Measurements from ENCODE around the gene DCAF15.

Gene DCAF15

DNA sequence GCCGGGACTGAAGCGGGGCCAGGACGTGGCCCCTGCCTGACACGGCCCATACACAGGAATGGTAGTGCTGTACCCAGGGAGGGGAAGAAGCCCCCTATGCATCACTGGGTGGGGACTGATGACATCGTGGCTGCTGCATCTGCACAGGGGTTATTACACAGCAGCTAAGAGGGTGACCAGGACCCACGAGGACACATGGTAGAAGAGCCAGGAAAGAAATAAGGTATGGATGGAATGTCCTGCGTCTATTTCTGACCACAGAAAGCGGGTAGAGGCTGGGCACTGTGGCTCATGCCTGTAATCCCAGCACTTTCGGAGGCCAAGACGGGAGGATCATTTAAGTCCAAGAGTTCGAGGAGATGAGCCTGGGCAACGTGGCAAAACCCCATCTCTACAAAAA lies 24.1 kb downstream of the DCAF15 start:
- DNase-seq (ENCODE audit: low read depth in 2 of 2): no peak

DNA sequence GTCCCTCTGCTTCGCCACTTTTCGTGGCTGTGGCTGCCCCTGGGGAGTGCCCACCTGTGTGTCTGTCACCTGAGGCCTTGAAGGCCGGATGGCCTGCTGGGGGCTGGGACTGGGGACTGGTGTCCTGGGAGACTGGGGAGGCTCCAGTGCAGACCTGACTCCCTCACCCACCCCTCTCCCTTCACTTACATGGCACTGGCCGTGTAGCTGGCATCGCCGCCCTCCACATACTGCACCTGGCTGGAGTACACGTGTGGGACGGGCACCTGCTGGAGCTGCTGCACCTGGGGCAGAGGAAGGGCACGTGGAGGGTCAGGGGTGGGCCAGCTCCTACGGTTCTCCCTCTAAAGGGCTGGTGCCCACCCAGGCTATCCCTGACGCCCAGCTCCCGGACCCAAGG lies 25.5 kb downstream of the DCAF15 start:
- DNase-seq (ENCODE audit: low read depth in 2 of 2): no peak

- no peak for DNase-seq (ENCODE audit: low read depth in 2 of 2)
These were observed 26.3 kb downstream of the DCAF15 start for GRCh38 chr19:13978351-13979243.

DNA sequence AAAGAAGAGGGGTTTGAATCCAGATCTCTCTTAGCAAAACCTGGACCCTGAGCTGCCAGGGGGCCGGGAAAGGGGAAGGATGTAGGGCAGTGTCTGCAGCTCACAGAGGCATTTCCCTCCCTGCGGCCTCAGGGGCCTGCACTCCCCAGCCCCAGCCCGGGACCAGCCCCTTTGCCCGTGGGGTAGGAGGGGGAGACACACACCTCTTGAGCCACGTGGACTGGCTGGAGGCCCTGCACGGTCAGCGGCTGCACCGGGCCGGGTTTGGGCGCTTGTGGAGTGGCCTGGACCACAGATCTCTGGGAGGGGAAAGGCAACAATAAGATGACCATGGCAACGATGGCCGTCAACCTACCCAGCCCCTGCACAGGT lies 26.9 kb downstream of the DCAF15 start:
- DNase-seq (ENCODE audit: low read depth in 2 of 2): no peak

- no peak for DNase-seq (ENCODE audit: low read depth in 2 of 2)
These were observed 27.4 kb downstream of the DCAF15 start for GRCh38 chr19:13979686-13980085.

DNA sequence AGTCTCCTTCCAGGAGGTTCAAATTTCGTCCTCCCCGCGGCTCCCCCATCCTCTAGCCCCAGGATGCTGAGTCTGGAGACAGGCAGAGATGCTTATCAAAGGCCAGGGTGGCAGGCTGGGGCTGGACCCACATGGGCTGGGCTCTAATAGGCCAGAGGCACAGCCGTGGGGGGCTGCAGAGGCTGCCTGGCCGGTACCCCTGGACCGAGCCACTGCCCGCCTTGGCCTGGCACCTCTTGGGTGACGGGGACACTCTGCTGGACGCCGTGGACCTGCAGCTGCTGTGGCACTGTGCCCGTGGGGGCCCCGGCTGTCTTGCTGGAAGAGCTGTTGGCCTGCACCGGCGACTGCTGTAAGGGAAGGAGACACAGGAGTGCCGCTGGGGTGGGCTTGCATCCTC lies 28.0 kb downstream of the DCAF15 start:
- DNase-seq (ENCODE audit: low read depth in 2 of 2): no peak

DNA sequence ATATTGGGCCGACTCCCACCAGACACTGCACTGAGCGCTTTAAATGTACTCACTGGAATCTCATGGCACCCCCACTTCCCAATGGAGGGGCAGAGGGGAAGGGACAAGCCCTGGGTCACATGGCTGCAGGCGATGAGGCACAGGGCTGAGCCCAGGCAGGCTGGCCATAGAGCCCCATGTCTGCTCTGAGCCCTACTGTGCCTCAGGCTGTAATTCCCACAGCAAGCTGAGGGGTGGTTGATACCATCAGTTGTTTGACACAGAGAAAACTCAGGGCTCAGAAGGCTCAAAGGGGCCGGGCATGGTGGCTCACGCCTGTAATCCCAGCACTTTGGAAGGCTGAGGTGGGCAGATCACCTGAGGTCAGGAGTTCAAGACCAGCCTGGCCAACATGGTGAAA lies 28.7 kb downstream of the DCAF15 start:
- DNase-seq (ENCODE audit: low read depth in 2 of 2): no peak

- no peak for DNase-seq (ENCODE audit: low read depth in 2 of 2)
These were observed 29.2 kb downstream of the DCAF15 start for GRCh38 chr19:13981467-13981866.

DNA sequence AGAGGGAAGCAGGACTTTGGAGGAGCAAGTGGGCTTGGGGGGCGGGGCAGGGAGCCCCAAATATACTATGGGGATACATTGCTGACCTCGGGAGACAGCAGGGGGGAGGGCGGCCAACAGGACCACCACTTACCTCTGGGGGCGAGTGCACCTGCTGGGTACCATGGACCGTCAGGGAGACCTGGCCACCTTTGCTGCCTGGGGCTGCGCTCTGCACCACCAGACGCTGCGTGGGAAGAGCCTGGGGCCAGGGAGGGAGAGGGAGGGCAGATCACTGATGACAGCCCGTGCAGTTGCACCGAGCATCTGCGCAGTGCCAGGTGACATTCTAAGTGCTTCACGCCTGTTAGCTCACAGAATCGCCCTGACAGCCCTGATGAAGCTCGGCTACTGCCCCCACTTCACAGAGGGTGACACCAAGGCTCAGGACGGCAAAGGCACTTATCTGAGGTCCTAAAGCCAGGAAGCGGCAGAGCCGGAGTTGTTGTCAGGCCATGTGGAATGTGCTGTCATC lies 29.7 kb downstream of the DCAF15 start:
- no peak for DNase-seq (ENCODE audit: low read depth in 2 of 2)

DNA sequence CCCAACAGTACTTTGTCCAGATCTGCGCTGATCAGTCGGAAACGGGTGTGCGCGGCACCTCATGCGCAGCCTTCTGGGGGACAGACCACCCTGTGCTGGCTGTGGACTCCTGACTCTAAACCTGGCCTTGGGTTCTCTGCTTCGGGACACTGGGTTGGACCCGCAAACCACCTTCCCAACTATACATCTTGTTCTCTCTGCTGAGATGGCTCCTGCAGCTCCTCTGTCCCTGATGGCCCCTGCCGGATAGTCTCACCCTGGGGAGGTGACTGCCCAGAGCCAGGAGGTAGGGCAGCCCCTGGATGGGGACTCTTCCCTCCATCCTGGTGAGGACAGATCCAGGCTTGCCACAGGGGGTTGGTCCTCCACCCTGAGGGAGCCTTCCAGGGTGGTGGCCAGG lies 30.5 kb downstream of the DCAF15 start:
- no peak for DNase-seq (ENCODE audit: low read depth in 2 of 2)

- no peak for DNase-seq (ENCODE audit: low read depth in 2 of 2)
These were observed 31.0 kb downstream of the DCAF15 start for GRCh38 chr19:13983213-13983889.

- no peak for DNase-seq (ENCODE audit: low read depth in 2 of 2)
These were observed 31.9 kb downstream of the DCAF15 start for GRCh38 chr19:13984186-13984585.

DNA sequence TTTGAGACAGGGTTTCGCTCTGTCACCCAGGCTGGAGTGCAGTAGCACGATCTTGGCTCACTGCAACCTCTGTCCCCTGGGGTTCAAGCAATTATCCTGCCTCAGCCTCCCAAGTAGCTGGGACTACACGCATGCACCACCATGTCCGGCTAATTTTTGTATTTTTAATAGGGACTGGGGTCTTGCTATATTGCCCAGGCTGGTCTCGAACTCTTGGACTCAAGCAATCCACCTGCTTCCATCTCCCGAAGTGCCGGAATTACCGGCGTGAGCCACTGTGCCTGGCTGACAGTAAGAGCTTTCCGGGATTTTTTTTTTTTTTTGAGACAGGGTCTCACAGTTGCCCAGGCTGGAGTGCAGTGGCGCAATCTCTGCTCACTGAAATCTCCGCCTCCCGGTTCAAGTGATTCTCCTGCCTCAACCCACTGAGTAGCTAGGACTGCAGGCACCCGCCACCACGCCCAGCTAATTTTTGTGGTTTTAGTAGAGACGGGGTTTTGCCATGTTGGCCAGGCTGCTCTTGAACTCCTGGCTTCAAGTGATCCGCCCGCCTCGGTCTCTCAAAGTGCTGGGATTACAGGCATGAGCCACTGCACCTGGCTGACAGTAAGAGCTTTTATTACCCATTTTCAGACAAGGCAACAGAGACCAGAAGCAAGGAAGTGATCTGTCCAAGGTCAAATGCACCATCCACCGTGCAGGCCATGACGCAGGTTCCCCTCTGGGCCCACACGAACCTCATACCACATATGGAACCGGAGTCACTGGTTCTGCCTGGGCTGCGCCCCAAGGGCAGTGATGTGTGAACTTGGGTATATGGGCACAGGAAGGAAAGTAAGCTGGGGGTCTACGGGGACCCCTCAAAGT lies 32.8 kb downstream of the DCAF15 start:
- no peak for DNase-seq (ENCODE audit: low read depth in 2 of 2)

DNA sequence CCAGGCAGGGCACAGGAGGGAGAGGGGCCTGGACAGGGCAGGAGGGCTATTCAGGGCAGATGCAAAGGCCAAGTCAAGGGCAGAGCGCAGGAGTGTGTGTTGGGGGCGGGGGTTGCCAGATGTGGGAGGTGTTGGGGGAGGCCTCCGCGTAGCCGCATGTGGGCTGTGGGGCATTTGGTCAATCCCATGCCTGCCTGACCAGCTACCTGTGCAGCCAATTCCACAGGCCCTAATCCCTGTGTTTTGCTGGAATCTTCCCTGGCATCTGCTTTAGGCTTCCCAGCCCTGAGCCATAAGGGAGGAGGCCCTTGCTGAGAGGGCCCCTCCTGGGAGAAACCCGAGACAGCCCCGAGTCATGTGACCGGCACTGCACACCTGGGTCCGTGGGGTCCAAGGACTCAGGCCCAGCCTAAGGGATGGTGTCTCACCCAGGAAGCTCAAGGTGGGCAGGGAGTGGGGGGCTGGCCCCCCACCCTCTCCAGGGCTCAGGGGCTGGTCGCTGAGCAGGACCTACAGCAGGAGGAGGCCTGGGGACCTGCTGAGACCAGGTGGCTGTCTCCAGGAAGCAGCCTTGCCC lies 33.5 kb downstream of the DCAF15 start:
- DNase-seq (ENCODE audit: low read depth in 2 of 2): no peak

DNA sequence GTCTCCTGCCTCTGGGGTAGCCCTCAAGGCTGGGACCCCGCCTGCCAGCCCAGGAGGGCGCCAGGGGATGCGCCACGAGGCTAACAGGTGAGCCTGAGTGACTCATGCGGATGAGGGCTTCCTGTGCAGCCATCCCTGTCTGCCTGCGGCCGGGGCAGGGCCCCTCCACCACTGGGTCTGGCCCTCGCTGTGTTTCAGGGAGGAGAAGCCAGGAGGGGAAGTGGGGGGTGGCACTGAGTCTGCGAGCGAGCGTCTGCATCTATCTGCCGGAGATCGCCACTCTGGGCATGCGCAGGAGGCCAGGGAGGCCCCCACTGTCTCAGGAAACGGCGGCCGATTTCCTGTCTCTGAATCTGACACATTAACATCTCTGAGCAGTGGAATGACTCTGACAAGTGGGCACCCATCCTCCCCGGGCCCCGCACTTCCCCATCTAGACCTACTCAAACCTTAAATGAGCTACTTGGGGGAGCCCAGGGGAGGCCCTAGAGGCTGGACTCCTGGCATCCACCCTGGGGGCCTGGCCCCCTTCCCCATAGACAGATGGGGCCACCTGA lies 34.1 kb downstream of the DCAF15 start:
- peak; percentile 95 to 98 for DNase-seq (ENCODE audit: low read depth in 2 of 2)

DNA sequence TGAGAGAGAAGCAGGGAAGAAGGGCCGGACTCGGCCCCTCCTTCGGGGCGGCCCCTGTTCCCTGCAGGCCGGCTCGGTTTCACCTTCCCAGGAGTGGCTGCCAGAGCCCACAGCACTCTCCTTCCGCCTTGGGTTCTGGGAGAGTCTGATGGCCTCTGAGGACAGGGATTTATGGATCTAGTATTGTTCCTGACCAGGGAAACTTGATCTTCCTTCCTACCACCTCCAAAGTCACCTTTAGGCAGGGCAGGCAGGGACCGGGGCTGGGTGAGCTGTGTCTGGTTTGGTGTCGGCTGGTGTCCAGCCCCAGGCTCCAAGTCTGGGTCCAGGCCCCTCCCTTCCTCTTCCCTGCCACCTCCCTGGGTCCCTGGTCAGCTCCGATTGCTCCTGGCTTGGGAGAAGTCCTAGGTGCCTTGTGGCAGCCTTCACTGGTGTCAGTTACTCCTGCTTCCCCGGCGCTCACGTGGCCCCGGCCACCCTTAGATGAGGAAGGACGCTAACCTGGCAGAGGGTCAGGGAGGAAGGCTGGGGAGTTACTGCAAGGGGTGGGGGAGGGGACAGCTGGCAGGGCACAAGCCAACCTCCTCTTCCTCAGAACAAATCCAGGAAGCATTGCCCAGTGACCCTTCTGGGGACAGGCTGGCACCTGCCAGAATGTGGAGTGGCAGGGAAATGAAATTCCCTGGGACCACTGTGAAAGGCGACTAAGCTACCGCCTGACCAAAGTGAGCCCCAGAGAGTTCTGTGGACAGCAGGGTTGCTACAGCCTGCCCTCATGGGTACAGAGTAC lies 35.0 kb downstream of the DCAF15 start:
- DNase-seq (ENCODE audit: low read depth in 2 of 2): no peak

- no peak for DNase-seq (ENCODE audit: low read depth in 2 of 2)
These were observed 37.2 kb downstream of the DCAF15 start for GRCh38 chr19:13989487-13989886.

DNA sequence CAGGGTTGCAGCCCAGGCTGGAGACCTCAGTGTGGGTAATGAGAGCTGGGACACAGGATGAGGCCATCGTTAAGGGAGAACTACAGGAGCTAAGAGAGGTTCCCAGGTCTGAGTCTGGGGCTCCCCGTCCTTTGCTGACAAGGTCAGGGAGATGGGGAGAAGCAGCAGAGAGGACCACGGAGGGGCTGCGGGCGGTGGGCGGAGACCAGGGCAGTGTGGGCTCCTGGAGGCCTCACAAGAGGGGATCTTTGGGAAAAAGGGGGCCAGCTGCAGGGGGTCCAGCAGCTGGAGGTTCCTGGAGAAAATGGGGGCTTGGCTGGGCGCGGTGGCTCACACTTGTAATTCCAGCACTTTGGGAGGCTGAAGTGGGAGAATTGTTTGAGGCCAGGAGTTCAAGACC lies 37.8 kb downstream of the DCAF15 start:
- no peak for DNase-seq (ENCODE audit: low read depth in 2 of 2)

DNA sequence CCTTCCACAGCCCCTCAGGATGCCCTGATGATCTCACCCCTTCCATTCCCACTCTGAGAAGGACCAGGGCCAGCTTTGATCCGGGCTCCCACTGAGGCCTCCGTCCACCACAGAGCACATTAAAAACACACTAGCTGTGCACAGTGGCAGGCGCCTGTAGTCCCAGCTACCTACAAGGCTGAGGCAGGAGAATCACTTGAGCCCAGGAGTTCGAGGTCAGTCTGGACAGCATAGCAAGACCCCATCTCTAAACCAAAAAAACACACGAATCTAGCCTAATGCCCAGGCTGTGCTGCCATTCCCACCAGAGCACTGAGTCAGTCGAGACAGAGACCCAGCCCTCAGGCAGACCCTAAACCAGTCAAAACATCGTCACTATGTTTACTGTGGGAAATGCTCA lies 39.7 kb downstream of the DCAF15 start:
- DNase-seq (ENCODE audit: low read depth in 2 of 2): no peak

GRCh38 chr19:13993590-13994300 lies 41.4 kb downstream of the DCAF15 start:
- DNase-seq (ENCODE audit: low read depth in 2 of 2): no peak
